Measurements from ENCODE around the gene ZNF254. TPM values are rescaled to one million over a fixed set of nuclear protein-coding genes. Genes with fewer than 3 reads are reported as not detected.
"Not testable (repeated sequence)": the region's sequence is repeated elsewhere in the genome, so short reads cannot be mapped to it uniquely, and the experiment has no call there.

Gene ZNF254
- total RNA-seq, 4 donors from 2014 or later: 9.9 to 23.3 (median 14.2) TPM

DNA sequence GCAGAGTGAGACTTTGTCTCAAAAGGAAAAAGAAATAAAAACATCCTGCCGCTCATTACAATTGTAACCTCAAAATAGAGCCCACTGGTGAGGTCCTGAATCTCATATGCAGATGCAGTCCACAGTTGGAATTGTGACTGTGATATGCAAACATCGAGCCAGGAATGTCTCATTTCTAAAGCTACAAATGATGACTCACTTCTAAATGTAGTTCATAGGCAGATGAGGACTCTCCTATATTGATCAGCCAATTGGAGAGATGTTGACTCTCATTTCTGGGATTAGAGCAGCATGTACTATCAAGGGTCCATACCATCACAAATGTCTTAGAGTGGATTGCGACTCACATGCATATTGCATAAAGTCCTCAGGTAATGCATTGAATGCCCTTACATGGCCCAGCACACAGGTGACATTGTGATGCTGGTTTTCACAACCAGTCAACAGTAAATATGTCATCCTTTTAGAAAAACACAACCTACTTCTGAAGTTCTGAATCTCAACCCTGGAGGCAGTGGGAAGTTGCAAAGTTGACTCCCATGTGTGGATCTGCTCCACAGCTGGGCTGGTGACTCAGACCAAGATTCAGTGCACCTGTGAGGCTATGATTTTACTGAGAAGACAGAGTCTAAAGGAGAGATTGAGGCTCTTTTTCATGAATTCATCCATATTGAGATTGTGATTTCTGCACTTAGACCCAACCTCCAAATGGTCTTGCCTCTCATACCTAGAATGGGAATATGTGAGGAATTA is 16.9 kb upstream of the ZNF254 start:
- Histone ChIP-seq H3K36me3 (peaks cover 36% of the 10 kb centered on the region), H3K27me3 (no peaks in the 10 kb centered on the region), H3K4me1 (no peaks in the 10 kb centered on the region), H3K27ac (no peak overlapping the region), H3K4me3 (no peak overlapping the region), H3K9me3 (no peaks in the 10 kb centered on the region)
- WGBS: 85% methylated on average over 3 of the region's 3 CpGs
- DNase-seq (ENCODE audit: low spot score in 2 of 2): no peak
- TF ChIP-seq EP300 (IDR thresholded peaks at IDR 0.05) (no peak), CTCF (IDR thresholded peaks at IDR 0.05) (no peak), POLR2A (IDR thresholded peaks at IDR 0.05) (no peak), POLR2AphosphoS5 (IDR thresholded peaks at IDR 0.05) (no peak)

- Histone ChIP-seq H3K9me3 (no peaks in the 10 kb centered on the region), H3K27ac (no peak overlapping the region), H3K36me3 (peaks cover 29% of the 10 kb centered on the region), H3K4me1 (no peaks in the 10 kb centered on the region), H3K27me3 (no peaks in the 10 kb centered on the region), H3K4me3 (no peak overlapping the region)
- 78% methylated on average over 2 of the region's 2 CpGs for WGBS
- TF ChIP-seq CTCF (IDR thresholded peaks at IDR 0.05) (no peak), POLR2AphosphoS5 (IDR thresholded peaks at IDR 0.05) (no peak), EP300 (IDR thresholded peaks at IDR 0.05) (no peak), POLR2A (IDR thresholded peaks at IDR 0.05) (no peak)
- no peak for DNase-seq (ENCODE audit: low spot score in 2 of 2)
These were observed 15.9 kb upstream of the ZNF254 start for GRCh38 chr19:24071078-24071477.

- H3K4me1 ChIP-seq: no peaks in the 10 kb centered on the region
- no peak overlapping the region for H3K4me3 ChIP-seq
- H3K27ac ChIP-seq: no peak overlapping the region
- peaks cover 26% of the 10 kb centered on the region for H3K36me3 ChIP-seq
- no peaks in the 10 kb centered on the region for H3K9me3 ChIP-seq
- no peaks in the 10 kb centered on the region for H3K27me3 ChIP-seq
- TF ChIP-seq POLR2AphosphoS5 (IDR thresholded peaks at IDR 0.05) (no peak), EP300 (IDR thresholded peaks at IDR 0.05) (no peak), CTCF (IDR thresholded peaks at IDR 0.05) (no peak), POLR2A (IDR thresholded peaks at IDR 0.05) (no peak)
- DNase-seq (ENCODE audit: low spot score in 2 of 2): no peak
These were observed 14.3 kb upstream of the ZNF254 start for GRCh38 chr19:24072720-24073119.

DNA sequence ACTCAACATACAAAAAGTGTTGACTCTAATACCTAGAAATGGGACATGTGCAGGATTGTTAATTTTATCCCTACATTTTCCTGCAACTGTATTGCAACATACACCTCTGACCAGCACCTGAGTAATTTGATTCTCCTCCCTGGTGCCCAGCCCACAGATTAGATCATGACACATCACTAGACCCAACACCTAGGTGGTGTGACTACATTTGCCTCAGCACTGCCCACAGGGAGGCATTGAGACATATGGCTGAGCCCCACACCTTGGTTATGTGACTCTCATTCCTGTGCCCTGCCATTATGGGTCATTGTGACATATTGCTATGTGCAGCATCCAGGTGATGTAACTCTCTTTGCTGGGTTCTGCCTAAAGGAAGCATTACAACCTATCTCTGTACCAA is 13.2 kb upstream of the ZNF254 start:
- no peak overlapping the region for H3K4me3 ChIP-seq
- H3K27ac ChIP-seq: no peak overlapping the region
- no peaks in the 10 kb centered on the region for H3K4me1 ChIP-seq
- no peak for DNase-seq (ENCODE audit: low spot score in 2 of 2)
- TF ChIP-seq POLR2A (IDR thresholded peaks at IDR 0.05): no peak
- no peak for TF ChIP-seq EP300 (IDR thresholded peaks at IDR 0.05)
- TF ChIP-seq CTCF (IDR thresholded peaks at IDR 0.05): no peak
- no peak for TF ChIP-seq POLR2AphosphoS5 (IDR thresholded peaks at IDR 0.05)
- no peaks in the 10 kb centered on the region for H3K9me3 ChIP-seq
- H3K36me3 ChIP-seq: peaks cover 27% of the 10 kb centered on the region
- H3K27me3 ChIP-seq: no peaks in the 10 kb centered on the region

DNA sequence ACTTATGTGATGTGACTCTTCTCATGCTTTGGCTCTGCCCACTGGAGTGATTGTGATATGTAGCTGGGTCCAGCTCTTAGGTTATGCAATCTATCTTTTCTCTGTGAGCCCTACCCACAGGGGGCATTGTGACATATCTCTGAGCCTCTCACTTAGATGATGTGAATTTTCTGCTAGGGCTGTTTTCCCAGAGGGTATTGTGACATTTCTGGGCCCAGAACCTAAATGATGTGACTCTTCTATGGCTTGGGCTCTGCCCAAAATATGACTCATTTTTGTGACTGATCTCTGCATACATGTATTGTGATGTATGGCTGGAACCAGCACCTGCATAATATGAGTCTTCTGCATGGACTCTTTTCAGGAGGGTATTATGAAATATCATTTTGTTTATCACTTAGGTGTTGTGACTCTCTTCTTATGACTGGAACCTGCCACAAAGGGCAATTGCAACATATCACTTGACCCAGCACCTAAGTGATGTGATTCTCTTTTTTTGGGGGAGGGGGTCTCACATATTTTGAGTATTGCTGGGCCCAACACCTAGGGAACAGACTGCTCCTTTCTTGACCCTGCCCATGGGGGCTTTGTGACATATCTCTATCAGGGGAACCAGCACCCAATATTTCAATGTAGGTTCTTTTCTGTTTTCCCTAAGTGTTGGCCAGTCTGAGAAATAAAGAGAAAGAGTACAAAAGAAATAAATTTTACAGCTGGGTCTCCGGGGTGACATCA is 12.1 kb upstream of the ZNF254 start:
- TF ChIP-seq EP300 (IDR thresholded peaks at IDR 0.05) (no peak), POLR2A (IDR thresholded peaks at IDR 0.05) (no peak), POLR2AphosphoS5 (IDR thresholded peaks at IDR 0.05) (no peak), CTCF (IDR thresholded peaks at IDR 0.05) (no peak)
- Histone ChIP-seq H3K27me3 (no peaks in the 10 kb centered on the region), H3K9me3 (no peaks in the 10 kb centered on the region), H3K27ac (no peak overlapping the region), H3K36me3 (peaks cover 27% of the 10 kb centered on the region), H3K4me1 (no peaks in the 10 kb centered on the region), H3K4me3 (no peak overlapping the region)
- WGBS: 87% methylated on average over 1 of the region's 1 CpG
- DNase-seq (ENCODE audit: low spot score in 2 of 2): no peak

DNA sequence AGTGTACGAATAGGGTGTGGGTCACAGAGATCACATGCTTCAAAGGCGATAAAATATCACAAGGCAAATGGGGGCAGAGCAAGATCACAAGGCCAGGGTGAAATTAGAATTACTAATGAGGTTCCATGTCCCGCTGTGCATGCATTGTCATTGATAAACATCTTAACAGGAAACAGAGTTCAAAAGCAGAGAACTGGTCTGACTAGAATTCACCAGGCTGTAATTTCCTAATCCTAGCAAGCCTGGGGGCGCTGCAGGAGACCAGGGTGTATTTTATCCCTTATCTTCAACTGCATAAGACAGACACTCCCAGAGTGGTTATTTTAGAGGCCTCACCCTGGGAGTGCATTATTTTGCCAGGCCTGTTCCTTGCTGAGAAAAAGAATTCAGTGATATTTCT is 11.5 kb upstream of the ZNF254 start:
- WGBS: 79% methylated on average over 4 of the region's 4 CpGs
- H3K9me3 ChIP-seq; DNase-seq (ENCODE audit: low spot score in 2 of 2); H3K27me3 ChIP-seq; H3K4me1 ChIP-seq; H3K27ac ChIP-seq; H3K4me3 ChIP-seq: not testable (repeated sequence)
- peaks cover 27% of the 10 kb centered on the region for H3K36me3 ChIP-seq
